IPS-20b (cell line): Measurements from ENCODE around the gene UBXN7.
"Not testable (repeated sequence)": the region's sequence is repeated elsewhere in the genome, so short reads cannot be mapped to it uniquely, and the experiment has no call there.

Experiments
- H3K27ac ChIP-seq: one replicate; pipeline ENCODE4 v1.5.1; 2013; ENCODE audit warnings: low read length
- H3K27me3 ChIP-seq: 2 replicates; pipeline ENCODE4 v1.6.1; 2013; ENCODE audit warnings: mild to moderate bottlenecking, low read length, inconsistent platforms; ENCODE audit not compliant: insufficient read depth
- H3K36me3 ChIP-seq: 2 replicates; pipeline ENCODE4 v1.6.1; 2013; ENCODE audit warnings: low read depth, mild to moderate bottlenecking, inconsistent platforms, low read length, moderate library complexity; ENCODE audit not compliant: insufficient read depth
- H3K4me1 ChIP-seq: 2 replicates; pipeline ENCODE4 v1.6.1; 2013; ENCODE audit warnings: mild to moderate bottlenecking, control low read depth, inconsistent platforms, low read length, moderate library complexity; ENCODE audit not compliant: insufficient read depth
- H3K4me3 ChIP-seq: 2 replicates; pipeline ENCODE4 v1.5.1; 2013; ENCODE audit warnings: mild to moderate bottlenecking, low read length, inconsistent platforms
- H3K9ac ChIP-seq: 2 replicates; pipeline ENCODE4 v1.6.1; 2013; ENCODE audit warnings: low read depth, mild to moderate bottlenecking, inconsistent platforms, low read length, moderate library complexity
- H3K9me3 ChIP-seq: 2 replicates; pipeline ENCODE4 v1.6.1; 2013; ENCODE audit warnings: mild to moderate bottlenecking, low read depth, low read length, inconsistent platforms; ENCODE audit not compliant: insufficient read depth

Gene UBXN7

DNA sequence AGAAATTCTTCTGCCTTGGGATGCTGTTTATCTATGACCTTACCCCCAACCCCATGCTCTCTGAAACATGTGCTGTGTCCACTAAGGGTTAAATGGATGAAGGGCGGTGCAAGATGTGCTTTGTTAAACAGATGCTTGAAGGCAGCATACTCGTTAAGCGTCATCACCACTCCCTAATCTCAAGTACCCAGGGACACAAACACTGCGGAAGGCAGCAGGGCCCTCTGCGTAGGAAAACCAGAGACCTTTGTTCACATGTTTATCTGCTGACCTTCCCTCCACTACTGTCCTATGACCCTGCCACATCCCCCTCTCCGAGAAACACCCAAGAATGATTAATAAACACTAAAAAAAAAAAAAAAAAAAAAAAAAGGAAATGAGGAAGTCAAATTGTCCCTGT is 46.2 kb downstream of the UBXN7 start:
- H3K27me3 ChIP-seq, H3K9ac ChIP-seq, H3K4me1 ChIP-seq, H3K9me3 ChIP-seq, H3K27ac ChIP-seq, H3K4me3 ChIP-seq: not testable (repeated sequence)
- H3K36me3 ChIP-seq = peaks cover 27% of the 10 kb centered on the region

DNA sequence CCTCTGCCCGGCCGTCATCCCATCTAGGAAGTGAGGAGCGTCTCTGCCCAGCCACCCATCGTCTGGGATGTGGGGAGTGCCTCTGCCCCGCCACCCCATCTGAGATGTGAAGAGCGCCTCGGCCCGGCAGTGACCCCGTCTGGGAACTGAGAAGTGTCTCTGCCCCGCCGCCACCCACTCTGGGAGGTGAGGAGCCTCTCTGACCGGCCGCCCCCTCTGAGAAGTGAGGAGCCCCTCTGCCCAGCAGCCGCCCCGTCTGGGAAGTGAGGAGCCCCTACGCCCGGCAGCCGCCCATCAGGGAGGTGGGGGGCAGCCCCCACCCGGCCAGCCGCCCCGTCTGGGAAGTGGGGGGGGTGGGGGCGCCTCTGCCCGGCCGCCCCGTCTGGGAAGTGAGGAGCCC is 46.8 kb downstream of the UBXN7 start:
- not testable (repeated sequence) for H3K9ac ChIP-seq, H3K4me1 ChIP-seq, H3K9me3 ChIP-seq, H3K27ac ChIP-seq, H3K27me3 ChIP-seq, H3K4me3 ChIP-seq
- peaks cover 24% of the 10 kb centered on the region for H3K36me3 ChIP-seq

DNA sequence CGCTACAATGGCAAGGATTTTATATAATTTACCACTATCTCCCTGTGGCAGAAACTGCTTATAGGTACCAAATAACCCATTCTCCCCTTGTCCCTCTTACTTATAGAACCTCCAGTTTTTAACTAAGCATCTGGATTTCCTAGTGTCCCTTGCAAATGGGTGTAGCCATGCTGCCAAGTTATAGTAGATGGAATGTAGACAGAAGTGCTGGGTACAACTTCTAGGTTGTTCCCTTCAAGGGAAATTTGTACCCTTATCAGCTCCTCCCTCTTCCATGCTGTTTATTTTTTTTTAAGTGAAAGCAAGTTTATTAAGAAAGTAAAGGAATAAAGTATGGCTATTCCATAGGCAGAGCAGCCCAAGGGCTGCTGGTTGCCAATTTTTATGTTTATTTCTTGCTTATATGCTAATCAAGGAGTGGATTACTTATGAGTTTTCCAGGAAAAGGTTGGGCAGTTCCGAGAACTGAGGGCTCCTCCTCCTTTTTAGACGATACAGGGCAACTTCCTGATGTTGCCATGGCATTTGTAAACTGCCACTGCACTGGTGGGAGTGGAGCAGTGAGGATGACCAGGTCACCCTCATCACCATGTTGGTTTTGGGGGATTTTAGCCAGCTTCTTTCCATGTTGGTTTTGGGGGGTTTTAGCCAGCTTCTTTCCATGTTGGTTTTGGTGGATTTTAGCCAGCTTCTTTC is 53.9 kb downstream of the UBXN7 start:
- Histone ChIP-seq H3K4me3 (no peak overlapping the region), H3K36me3 (peaks cover 15% of the 10 kb centered on the region)

DNA sequence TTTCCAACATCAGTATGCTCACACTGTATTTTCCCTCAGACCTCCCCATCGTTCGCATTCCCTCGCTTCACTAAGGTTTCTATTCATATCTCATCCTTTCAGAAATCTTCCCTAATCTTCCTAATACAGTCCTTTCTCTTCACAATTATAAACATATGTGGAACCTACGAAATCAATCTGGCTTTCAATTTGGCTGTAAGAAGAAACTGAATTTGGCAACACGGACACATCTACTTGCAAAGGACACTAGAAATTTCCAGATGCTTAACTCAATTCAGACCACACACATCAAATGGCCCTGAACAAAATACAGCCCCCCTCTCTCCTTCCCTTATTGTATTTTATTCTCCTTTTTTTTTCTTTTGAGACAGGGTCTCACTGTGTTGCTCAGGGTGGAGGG is 54.9 kb downstream of the UBXN7 start:
- Histone ChIP-seq H3K9me3 (no peaks in the 10 kb centered on the region), H3K36me3 (peaks cover 15% of the 10 kb centered on the region), H3K27me3 (no peaks in the 10 kb centered on the region), H3K9ac (no peak overlapping the region), H3K27ac (no peak overlapping the region), H3K4me1 (peaks cover 3% of the 10 kb centered on the region; the same call in 1 of the 2 replicates), H3K4me3 (no peak overlapping the region)

More for the DNA sequence above, 53.9 kb downstream of the UBXN7 start:
- Histone ChIP-seq H3K27me3 (no peaks in the 10 kb centered on the region), H3K9me3 (no peaks in the 10 kb centered on the region), H3K9ac (no peak overlapping the region), H3K27ac (no peak overlapping the region), H3K4me1 (peaks cover 3% of the 10 kb centered on the region; the same call in 1 of the 2 replicates)

DNA sequence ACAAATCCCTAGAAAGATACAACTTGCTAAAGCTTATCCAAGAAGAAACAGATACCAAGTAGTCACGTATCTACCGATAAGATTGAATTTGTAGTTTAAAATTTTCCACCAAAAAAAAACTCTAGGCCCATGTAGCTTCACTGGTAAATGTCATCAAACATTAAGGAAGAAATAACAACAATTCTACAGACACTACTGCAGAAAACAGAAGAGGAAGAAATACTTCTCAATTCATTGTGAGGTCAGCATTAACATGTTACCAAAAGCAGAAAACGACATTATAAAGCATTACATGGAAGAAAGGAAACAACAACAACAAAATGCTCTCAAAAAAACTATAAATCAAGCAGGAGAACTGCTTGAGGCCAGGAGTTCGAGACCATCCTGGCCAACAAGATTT is 66.5 kb downstream of the UBXN7 start:
- H3K27me3 ChIP-seq = no peaks in the 10 kb centered on the region
- H3K4me3 ChIP-seq = no peak overlapping the region
- no peaks in the 10 kb centered on the region for H3K9me3 ChIP-seq
- H3K9ac ChIP-seq = no peak overlapping the region
- peaks cover 74% of the 10 kb centered on the region for H3K36me3 ChIP-seq
- H3K4me1 ChIP-seq = no peaks in the 10 kb centered on the region
- no peak overlapping the region for H3K27ac ChIP-seq

DNA sequence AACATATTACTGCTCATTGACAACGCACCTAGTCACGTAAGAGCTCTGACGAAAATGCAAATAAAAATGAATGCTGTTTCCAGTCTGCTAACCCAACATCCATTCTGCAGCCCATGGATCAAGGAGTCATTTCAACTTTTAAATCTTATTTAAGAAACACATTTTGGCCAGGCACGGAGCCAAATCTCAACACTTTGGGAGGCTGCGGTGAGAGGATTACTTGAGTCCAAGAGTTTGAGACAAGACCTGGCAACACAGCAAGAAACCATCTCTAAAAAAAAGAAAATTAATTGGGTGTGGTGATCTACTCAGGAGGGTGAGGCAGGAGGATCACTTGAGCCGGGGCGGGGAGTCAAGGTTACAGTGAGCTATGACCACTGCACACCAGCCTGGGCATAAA is 71.6 kb downstream of the UBXN7 start:
- no peak overlapping the region for H3K9ac ChIP-seq
- H3K4me3 ChIP-seq = no peak overlapping the region
- H3K27me3 ChIP-seq = no peaks in the 10 kb centered on the region
- H3K27ac ChIP-seq = no peak overlapping the region
- H3K4me1 ChIP-seq = no peaks in the 10 kb centered on the region
- H3K9me3 ChIP-seq = no peaks in the 10 kb centered on the region
- peaks cover 78% of the 10 kb centered on the region for H3K36me3 ChIP-seq

DNA sequence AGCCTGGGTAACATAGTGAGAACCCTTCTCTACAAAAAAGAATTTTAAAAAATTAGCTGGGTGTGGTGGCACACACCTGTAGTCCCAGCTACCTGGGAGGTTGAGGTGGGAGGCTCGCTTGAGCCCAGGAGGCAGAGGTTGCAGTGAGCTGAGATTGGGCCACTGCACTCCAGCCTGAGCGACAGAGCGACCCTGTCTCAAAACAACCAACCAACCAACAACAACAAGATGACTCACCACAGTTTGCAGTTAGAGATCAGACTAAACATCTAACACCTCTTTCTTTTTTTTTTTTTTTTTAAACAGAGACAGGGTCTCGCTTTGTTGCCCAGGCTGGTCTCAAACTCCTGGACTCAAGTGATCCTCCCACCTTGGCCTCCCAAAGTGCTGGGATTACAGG is 73.7 kb downstream of the UBXN7 start:
- not testable (repeated sequence) for H3K9ac ChIP-seq, H3K4me1 ChIP-seq, H3K9me3 ChIP-seq, H3K27me3 ChIP-seq, H3K27ac ChIP-seq, H3K4me3 ChIP-seq
- H3K36me3 ChIP-seq = peaks cover 86% of the 10 kb centered on the region

DNA sequence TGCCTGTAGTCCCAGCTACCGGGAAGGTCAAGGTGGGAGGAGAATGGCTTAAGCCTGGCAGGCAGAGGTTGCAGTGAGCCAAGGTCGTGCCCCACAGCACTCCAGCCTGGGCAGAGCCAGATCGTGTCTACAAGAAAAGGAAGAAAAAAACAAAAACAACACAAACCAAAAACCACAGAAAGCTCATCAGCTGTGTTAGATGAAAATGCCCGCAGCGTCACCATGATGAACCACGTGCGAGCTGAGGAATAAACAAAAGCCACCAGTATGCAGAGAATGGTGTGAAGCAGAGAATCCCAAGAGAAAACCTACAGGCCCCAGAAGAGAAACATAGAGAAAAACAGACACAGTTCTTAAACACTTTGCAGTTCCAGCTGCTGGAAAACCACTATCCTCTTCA is 74.3 kb downstream of the UBXN7 start:
- no peaks in the 10 kb centered on the region for H3K4me1 ChIP-seq
- H3K36me3 ChIP-seq = peaks cover 91% of the 10 kb centered on the region

DNA sequence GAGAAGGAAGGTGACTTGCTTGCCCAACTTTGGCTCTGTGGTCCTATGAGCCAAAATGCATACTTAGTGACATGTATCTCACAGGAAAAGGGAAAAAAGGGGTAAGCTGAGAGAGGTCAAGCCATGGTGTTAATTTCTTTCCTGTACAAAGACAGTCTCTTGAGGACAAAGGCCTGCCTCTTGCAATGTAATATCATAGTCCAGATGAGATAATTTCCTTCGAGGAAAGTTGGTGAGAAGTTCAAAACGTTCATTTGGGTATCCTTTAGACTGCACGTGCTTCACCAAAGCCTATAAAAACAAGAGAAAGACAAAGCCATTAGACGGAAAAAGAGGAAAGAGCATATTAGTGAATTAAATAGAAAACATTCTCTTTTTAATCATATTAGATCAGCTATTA is 75.7 kb downstream of the UBXN7 start:
- Histone ChIP-seq H3K9me3 (no peaks in the 10 kb centered on the region), H3K4me3 (no peak overlapping the region), H3K27ac (no peak overlapping the region), H3K9ac (no peak overlapping the region), H3K36me3 (peaks cover 80% of the 10 kb centered on the region), H3K4me1 (no peaks in the 10 kb centered on the region), H3K27me3 (no peaks in the 10 kb centered on the region)

More for the DNA sequence above, 74.3 kb downstream of the UBXN7 start:
- Histone ChIP-seq H3K27me3 (no peaks in the 10 kb centered on the region), H3K9ac (no peak overlapping the region), H3K27ac (no peak overlapping the region), H3K9me3 (no peaks in the 10 kb centered on the region), H3K4me3 (no peak overlapping the region)

DNA sequence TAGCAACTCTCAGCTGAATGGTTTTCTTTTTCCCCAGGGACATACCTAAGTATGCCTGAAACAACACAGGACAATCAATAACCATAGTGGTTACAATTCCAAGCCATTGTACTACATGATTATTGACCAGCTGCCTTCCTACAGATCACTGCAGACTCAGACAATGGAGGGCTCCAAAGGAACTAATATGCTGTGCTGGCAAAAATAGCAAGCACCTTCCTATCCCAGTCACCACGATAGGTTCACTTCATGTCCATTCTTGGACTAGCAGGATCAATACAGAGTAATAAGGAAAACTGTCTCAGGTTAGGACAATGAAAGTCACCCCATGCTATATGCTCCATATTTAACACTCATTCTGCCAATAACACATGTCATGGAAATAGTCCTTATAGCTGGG is 76.6 kb downstream of the UBXN7 start:
- Histone ChIP-seq H3K36me3 (peaks cover 76% of the 10 kb centered on the region), H3K27ac (no peak overlapping the region), H3K9ac (no peak overlapping the region), H3K27me3 (no peaks in the 10 kb centered on the region), H3K4me1 (no peaks in the 10 kb centered on the region), H3K9me3 (no peaks in the 10 kb centered on the region), H3K4me3 (no peak overlapping the region)

DNA sequence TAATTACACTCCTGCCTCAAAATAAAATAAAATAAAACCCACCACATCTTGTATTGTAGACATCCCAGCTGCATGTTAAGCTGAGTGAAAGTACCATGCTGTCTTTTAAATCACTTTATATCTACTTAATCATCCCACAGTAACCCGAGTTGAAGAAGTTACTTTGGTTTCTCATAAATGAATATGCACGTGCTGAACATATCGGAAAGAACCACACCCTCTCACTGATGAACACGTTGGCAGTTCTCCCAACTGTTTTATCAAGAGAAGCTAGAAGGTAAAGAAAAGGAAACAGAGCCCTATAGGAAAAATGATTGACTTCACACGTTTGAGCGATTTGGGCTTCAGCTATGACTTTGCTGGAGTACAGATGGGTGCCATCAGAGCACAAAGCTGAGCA is 78.1 kb downstream of the UBXN7 start:
- H3K9ac ChIP-seq = no peak overlapping the region
- H3K36me3 ChIP-seq = peaks cover 74% of the 10 kb centered on the region
- no peaks in the 10 kb centered on the region for H3K27me3 ChIP-seq
- no peak overlapping the region for H3K4me3 ChIP-seq
- no peaks in the 10 kb centered on the region for H3K4me1 ChIP-seq
- no peaks in the 10 kb centered on the region for H3K9me3 ChIP-seq
- no peak overlapping the region for H3K27ac ChIP-seq

DNA sequence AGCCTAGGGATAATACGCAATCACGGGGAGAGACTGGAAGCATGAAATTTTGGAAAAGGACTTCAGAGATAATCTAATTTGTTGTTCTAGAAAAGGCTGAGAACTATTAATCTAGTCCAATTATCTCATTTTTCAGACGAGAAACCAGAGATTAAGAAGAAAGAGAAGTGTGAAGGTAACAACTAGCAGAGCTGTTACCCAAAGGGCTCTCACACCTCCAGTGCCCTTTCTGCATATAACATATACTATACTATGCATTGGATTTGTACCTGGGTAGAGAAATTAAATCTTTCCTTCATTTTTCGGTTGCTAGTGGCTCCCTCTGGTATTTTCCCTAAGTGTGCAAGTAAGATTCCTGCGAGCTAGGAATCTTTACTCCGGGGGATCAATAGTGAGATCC is 80.7 kb downstream of the UBXN7 start:
- Histone ChIP-seq H3K36me3 (peaks cover 63% of the 10 kb centered on the region), H3K9ac (no peak overlapping the region), H3K27ac (no peak overlapping the region), H3K4me1 (no peaks in the 10 kb centered on the region), H3K4me3 (no peak overlapping the region), H3K9me3 (no peaks in the 10 kb centered on the region), H3K27me3 (no peaks in the 10 kb centered on the region)
